Stimulated activated CD4-positive, alpha-beta T cell treated with anti-CD3 and anti-CD28 coated beads, Interleukin-15, amount 100 ng/mL, for 24 hours (primary cell): ENCODE data around the gene IDH2.
"Not testable (repeated sequence)": the region's sequence is repeated elsewhere in the genome, so short reads cannot be mapped to it uniquely, and the experiment has no call there.

Experiments used
- DNase-seq: peaks from one replicate; pipeline ENCODE4 v3.0.0-alpha.2; 2020

The IDH2 gene

GRCh38 chr15:90101969-90102890 lies at the start of gene IDH2:
Gene IDH2, minus strand, starts transcription at chr15:90102468. Its CDS starts 78 bp downstream, at chr15:90102390.
- DNase-seq = peak; percentile 84

DNA sequence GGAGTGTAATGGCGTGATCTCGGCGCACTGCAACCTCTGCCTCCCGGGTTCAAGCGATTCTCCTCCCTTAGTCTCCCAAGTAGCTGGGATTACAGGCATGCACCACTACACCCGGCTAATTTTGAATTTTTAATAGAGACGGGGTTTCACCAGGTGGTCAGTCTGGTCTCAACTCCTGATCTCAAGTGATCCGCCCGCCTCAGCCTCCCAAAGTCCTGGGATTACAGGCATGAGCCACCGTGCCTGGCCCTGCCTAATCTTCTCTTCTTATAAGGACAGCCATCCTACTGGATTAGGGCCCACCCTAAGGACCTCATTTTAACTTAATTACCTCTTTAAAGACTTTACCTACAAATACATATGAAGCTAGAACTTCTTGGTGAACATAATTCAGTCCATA lies 48.3 kb upstream of the IDH2 start:
- not testable (repeated sequence) for DNase-seq

DNA sequence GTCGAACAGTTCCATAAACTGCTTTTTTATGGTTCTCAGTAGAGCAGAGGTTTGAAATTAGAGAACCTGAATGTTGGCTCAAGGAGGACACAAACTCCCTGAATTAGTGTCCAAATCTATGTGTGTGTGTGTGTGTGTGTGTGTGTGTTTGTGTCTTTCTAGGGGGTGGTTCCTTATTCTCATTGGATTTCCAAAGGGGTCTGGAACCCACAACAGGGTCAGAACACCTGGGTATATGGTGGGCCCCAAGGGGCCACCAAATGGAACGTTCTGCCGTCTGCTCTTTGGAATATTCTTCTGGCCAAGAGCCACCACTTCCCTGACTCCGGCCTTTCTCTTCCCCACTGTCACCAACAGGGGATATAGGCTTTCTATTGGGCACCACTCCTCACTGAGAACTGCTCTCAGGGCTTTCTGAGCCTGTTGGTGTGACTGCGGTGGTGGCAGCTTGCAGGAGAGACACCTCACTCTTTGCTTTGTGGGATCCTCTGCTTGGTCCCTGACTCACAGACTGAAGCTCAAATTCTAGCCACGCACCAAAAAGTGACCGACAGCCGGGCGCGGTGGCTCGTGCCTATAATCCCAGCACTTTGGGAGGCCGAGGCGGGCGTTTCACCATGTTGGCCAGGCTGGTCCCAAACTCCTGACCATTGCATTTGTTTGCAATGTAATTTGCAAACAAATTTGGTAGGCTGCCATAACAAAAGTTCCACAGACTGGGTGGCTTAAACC lies 47.5 kb upstream of the IDH2 start:
- no peak for DNase-seq

DNA sequence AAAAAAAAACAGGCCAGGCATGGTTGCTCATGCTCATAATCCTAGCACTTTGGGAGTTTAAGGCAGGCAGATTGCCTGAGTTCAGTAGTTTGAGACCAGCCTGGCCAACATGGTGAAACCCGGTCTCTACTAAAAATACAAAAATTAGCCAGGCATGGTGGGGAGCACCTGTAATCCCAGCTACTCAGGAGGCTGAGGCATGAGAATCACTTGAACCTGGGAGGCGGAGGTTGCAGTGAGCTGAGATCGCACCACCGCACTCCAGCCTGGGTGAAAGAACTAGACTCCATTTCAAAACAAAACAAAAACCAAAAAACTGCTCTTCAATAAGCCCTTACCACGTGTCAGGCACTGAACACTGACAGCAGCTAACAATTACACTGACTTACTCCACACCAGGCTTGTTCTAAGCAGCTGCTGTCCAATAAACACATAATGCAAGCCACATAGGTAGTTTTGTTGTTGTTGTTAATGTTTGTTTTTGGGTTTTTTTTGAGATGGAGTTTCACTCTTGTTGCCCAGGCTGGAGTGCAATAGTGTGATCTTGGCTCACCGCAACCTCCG lies 44.0 kb upstream of the IDH2 start:
- not testable (repeated sequence) for DNase-seq

DNA sequence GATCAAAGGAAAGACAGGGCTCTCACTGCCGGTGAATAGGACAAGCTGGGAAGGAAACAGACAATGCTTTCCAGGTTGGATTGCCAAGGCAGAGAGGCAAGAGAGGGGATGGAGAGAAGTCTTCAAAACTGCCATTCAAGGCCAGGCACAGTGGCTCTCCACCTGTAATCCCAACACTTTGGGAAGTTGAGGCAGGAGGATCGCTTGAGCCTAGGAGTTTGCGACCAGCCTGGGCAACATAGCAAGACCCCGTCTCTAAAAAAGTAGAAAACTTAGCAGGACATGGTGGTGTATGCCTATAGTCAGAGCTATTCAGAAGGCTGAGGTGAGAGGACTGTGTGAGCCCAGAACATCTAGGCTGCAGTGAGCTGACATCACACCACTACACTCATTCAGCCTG lies 43.5 kb upstream of the IDH2 start:
- DNase-seq = no peak

DNA sequence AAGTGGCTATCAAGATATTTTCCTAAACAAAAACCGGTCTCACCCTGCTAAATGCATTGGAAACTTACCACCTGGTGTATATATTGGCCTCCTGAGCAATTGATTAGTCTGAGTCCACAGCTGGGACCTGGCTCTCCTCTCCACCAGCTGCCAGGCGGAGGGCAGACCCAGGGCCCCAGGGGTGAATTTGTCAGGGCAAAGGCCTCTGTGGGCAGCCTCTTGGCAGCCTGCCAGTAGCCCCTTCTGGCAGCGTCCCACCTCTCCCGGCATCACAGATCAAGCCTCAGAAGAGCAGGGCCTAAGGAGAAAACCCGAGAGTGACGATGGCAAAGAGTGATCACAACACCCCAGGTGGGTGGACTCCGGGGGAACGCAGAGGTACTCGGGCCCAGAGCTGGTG lies 43.0 kb upstream of the IDH2 start:
- no peak for DNase-seq

DNA sequence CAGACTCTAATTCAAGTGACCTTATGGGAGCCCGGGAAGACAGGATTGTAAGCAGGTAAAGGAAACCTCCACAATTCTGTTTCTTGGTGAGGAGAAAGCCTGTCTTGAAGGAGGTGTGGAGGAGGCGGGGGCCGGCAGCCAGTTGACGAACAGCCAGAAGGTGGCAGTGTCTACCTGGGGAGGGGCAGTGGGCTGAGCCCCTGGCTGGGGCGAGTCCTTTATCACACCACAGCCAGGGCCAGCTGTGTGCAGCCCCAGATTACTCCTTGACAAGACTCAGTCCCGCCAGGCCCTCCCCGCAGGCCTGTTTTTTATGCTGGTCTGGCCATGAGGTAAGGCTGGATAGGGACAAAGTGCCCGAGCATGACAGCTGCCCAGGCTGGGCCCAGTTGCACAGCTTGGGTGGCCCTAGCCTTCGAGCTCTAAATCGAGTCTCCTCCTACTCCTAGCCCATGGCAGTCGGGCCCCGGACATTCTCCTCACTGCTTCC lies 40.9 kb upstream of the IDH2 start:
- DNase-seq = peak; percentile 79

- peak; percentile 54 for DNase-seq
Observed at GRCh38 chr15:90142216-90143165, 40.2 kb upstream of the IDH2 start.

DNA sequence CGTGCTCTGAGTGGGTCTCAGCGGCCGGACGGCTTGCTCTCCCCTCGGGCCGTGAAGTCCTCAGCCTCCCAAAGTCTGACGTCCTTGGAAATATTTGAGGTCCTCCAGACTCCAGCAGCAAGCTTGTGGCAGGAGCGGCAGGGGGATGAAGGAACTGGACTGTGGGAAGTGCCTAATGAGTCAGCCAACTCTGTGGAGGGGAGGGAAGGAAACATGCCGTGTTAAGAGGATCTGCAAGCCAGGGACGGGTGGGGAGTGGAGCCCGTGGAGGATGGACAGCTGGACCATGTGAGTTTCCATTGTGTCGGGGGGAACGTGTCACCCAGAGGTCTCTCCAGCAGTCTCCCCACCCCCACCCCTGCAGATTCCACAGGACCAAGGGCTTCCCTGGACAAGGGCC lies 39.4 kb upstream of the IDH2 start:
- no peak for DNase-seq

DNA sequence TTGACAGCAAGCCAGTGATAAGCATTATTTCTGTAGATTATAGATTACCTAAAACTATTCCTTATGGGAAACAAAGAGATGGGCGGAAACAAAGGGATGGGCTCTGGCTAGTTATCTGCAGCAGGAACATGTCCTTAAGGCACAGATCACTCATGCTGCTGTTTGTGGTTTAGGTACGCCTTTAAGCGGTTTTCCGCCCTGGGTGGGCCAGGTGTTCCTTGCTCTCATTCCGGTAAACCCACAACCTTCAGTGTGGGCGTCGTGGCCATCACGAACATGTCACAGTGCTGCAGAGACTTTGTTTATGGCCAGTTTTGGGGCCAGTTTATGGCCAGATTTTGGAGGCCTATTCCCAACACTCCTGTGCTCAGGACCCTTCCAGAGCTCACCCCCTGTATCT lies 37.3 kb upstream of the IDH2 start:
- DNase-seq = peak; percentile 58

- no peak for DNase-seq
Observed at GRCh38 chr15:90138071-90138833, 36.0 kb upstream of the IDH2 start.

DNA sequence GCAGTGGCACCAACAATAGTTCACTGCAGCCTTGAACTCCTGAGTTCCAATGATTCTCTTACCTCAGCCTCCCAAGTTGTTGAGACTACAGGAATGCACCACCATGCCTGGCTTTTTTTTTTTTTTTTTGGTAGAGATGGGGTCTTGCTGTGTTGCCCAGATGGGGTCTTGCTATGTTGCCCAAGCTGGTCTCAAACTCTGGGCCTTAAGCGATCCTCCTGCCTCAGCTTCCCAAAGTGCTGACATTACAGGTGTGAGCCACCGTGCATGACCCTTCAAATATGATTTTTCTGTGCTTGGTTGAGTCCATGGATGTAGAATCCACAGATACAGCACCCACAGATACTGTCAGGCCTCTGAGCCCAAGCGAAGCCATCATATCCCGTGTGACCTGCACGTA lies 30.2 kb upstream of the IDH2 start:
- DNase-seq = no peak

GRCh38 chr15:90131848-90132247 lies 29.6 kb upstream of the IDH2 start:
- DNase-seq = no peak

GRCh38 chr15:90130291-90130690 lies 28.0 kb upstream of the IDH2 start:
- DNase-seq = no peak

DNA sequence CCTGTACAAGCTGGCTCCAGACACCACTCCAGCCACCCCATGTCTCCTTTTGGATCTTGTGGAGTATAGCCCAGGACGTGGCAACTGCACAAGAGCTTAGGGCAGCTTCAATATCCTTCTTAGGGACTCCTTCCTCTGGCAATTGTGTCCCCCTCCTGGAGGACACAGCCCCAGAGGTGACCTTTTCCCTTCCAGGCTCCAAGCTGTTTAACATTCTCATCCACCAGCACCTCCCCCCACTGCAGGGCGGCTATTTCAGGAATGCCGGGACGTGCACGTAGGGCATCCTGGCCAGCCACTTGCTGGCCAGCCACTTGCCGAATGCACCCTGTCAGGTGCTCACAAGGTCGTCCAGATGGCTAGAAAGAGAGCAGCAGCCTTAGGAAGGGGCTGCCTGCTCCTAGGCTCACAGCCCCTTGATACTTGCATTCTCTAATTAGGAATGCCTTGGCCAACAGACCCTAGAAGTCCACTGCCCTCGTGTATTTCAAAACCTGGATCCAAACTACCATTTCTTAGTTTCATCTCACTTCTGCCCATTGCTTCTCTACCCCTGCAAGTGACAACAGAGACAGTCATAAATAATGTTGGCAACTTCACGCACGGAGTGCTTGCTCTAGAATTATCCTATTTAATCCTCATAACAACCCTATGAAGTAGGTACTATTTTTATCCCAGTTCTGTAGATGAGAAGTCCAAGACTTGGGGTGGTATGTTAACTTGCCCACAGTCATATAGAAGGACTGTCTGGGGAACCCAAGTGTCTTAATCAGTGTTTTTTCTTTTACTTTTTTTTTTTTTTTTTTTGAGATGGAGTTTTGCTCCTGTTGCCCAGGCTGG lies 24.5 kb upstream of the IDH2 start:
- no peak for DNase-seq

- no peak for DNase-seq
Observed at GRCh38 chr15:90126022-90126421, 23.8 kb upstream of the IDH2 start.

DNA sequence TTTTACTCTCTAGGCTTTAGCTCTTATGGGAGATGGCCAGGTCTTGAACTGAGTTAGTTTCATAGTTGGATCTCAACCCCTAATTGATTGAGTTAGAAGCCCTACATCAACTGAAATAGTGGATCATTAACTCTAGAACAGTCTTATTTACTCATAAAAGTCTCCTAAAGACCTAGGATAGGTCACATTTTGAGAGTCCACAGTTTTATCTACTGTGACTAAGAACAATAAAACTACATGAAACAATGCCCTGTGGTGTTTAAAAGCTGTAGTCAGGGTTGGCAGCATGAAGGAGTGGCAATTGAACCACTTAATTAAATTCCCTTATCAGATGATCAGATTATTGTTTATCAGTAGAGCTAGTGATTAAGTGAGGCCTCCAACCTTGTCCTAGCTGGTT lies 22.2 kb upstream of the IDH2 start:
- DNase-seq = no peak

DNA sequence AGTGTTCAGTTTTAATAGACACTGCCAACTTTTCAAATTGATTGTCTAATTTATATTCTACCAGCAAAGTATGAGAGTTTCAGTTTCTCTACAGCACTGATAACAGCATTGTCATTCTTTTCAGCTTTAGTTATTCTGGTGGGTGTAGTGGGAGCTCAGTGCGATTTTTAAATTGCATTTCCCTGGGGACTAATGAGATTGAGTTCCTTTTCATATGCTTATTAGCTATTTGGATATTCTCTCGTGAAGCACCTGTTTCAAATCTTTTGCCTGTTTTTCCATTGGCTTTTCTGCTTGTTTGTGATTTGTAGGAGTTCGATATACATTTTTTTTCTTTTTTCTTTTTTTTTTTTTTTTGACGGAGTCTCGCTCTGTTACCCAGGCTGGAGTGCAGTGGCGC lies 18.8 kb upstream of the IDH2 start:
- no peak for DNase-seq

DNA sequence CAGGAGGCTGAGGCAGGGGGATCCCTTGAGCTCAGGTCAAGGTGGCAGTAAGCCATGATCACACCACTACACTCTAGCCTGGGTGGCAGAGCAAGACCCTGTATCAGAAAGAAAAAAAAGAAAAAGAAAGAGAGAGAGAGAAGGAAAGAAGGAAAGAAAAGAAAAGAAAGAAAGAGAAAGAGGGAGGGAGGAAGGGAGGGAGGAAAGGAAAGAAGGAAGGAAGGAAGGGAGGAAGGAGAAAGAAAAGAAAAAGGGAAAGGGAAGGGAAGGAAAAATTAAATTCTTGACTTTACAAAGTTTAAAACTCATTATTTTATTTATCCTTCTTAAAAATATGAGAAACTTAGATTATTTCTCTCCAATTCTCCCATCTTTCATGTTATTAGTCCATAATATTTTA lies 17.1 kb upstream of the IDH2 start:
- no peak for DNase-seq

DNA sequence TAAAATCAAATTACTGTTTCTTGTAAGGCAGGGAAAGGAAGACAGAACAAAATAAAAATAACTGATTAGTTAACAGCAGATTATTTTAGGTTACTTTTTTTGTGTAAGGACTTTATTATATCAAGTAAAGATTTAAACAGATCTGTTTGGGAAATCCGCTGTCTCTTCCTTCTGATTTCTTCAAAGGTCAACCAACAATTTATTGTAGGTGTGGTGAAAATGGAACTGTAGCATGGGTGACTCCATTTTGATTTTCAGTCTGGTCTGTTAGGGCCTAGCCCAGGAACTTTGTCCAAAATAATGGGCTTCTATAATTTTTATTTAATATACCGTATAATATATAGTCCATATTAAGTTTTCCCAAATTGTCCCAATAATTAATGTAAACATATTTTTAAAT lies 13.5 kb upstream of the IDH2 start:
- DNase-seq = no peak

DNA sequence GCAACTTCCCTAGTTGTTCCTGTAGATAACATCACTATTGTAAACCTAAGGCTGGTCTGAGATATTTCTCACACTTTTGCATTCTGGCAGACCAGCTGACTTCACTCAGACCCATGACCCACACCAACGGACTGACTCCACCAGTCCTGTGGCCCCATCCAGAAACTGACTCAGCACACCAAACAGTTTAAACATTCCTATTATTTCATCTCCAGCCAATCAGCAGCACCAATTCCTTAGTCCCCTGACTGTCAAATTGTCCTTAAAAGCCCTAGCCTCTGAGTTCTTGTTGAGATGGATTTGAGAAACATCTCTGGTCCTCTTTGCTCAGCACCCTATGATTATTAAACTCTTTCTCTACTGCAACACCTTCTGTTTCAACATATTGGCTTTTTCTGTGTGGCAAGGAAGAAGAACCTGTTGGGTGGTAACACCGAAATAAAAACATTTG lies 12.2 kb upstream of the IDH2 start:
- no peak for DNase-seq
